NCI-H1417 (cell line): ENCODE data around the gene LEF1.

Source experiments
- DNase-seq, 3 experiments: peaks; one replicate each; lab custom pipeline; 2025; lab: John Stamatoyannopoulos, UW

Gene LEF1

GRCh38 chr4:107999932-108000539, 168.7 kb downstream of the LEF1 start:
- no peak for DNase-seq

DNA sequence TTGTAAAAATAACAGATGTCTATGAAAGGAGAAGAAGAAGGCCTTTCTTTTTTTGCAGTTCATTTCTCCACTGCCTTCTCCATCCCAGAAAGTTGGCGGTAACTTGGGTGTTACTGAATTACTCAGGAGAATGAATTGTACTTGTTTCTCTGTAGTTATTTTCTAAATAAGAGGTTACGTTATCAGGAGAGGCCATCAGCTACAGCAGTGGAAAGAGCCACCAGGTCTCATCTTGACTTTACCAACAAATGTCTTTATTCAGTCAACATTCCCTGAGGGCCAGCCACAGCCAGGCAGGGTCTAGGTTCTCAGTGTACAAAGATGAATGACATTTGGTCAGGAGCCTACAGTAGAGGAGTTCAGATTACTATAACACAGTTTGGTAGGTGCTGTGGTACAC, 170.9 kb downstream of the LEF1 start:
- no peak for DNase-seq
